GM12872 (cell line): ENCODE results near the gene COG7.

Experiments used
- TF ChIP-seq, protein P1 (sequence below): IDR thresholded peaks from 3 replicates; pipeline ENCODE4 v1.5.1; 2011; ENCODE audit warnings: low read depth, mild to moderate bottlenecking, low read length, moderate library complexity; ENCODE audit not compliant: insufficient read depth

COG7 gene

DNA sequence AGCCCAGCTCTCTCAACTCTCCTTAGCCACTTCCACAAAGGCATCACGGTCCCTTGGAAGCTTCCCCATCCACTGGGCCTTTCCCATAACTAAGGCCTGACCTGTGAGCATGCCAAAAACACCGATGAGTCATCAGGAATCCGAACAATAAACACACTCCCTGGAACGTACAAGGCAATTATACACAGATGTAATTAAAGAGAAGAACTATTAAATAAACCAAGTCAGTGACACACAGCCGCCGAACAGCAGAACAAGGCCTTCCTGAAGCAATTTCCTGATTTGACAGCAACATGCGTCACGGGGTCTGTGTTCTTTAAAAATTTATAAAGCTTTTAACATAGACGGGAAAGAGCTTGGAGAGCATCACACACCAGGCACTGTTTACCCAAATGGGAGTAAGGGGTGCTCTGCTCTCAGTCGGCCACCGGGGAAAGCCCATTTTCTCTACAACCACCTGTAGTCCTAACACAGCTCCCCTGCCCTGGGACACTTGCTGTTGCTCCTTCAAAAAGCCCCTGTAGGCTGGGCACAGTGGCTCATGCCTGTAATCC lies 29.4 kb downstream of the COG7 start:
- TF ChIP-seq, protein P1, sequence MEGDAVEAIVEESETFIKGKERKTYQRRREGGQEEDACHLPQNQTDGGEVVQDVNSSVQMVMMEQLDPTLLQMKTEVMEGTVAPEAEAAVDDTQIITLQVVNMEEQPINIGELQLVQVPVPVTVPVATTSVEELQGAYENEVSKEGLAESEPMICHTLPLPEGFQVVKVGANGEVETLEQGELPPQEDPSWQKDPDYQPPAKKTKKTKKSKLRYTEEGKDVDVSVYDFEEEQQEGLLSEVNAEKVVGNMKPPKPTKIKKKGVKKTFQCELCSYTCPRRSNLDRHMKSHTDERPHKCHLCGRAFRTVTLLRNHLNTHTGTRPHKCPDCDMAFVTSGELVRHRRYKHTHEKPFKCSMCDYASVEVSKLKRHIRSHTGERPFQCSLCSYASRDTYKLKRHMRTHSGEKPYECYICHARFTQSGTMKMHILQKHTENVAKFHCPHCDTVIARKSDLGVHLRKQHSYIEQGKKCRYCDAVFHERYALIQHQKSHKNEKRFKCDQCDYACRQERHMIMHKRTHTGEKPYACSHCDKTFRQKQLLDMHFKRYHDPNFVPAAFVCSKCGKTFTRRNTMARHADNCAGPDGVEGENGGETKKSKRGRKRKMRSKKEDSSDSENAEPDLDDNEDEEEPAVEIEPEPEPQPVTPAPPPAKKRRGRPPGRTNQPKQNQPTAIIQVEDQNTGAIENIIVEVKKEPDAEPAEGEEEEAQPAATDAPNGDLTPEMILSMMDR: no peak

DNA sequence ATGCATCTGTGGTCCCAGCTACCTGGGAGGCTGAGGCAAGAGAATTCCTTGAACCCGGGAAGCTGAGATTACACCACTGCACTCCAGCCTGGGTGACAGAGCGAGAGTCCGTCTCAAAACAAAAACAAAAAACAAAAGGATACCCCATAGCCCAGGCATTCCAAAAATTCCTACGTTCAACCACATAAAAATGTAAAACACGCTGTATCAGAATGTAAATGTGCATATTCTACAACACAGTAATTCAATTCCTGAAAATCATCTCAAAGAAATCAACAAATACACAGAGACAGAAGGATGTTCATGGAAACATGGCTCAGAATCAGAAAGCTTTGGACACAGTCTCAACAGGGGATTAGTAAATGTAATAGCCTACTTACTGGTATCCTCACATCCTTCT lies 33.0 kb downstream of the COG7 start:
- TF ChIP-seq, protein P1: no peak

- TF ChIP-seq, protein P1: no peak
These were observed 36.2 kb downstream of the COG7 start for GRCh38 chr16:23416816-23417215.

DNA sequence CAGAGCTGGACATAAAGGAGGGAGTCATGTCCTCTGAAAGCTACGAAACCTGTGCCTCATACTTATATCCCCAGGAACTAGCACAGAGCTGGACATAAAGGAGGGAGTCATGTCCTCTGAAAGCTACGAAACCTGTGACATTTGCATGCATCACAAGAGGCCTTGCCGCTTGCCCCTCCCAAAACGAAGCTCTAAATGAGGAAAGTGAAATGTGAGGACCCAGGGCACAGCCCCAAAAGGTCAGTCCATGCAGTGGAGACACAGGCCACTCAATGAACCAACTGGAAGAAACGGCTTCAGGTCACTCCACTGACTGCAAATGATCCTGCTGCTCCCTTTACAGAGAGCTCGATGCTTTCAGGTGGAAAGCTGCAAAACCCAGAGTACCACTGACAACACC lies 38.3 kb downstream of the COG7 start:
- TF ChIP-seq, protein P1: no peak

- TF ChIP-seq, protein P1: no peak
These were observed 42.8 kb downstream of the COG7 start for GRCh38 chr16:23410176-23410575.

GRCh38 chr16:23409522-23409921 lies 43.5 kb downstream of the COG7 start:
- TF ChIP-seq, protein P1: no peak

DNA sequence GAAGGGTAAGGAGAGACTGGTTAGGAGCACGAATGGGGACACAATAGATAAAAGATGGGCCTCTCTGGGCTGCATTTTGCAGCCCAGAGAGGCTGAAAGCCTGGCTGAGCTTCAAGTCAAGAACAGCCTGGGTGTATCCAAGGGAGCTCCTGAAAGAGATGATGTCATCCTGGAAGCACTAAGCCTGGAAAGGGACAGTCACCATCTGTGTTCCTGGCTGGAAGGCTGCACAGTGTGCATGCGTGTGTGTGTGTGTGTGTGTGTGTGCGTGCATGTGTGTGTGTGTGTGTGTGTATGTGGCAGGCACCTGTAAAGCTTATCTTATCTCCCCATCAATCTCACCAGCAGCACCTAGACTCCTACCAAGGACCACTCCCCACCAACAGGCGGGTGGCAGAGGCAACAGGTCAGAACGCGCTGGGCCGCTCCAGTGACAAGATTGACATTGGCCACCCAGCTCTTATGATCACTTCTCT lies 44.1 kb downstream of the COG7 start:
- TF ChIP-seq, protein P1: no peak
